HG03025 (cell line): ENCODE results near the gene THSD4.
"Not testable (repeated sequence)": the region's sequence is repeated elsewhere in the genome, so short reads cannot be mapped to it uniquely, and the experiment has no call there.

ENCODE experiments used
- ATAC-seq: cut with Tn5 transposase; IDR thresholded peaks from one replicate; pipeline ENCODE4 v1.9.1; 2021; ENCODE audit warnings: mild to moderate bottlenecking, moderate library complexity; ENCODE audit not compliant: unreplicated experiment, low FRiP score

Gene THSD4

GRCh38 chr15:71656425-71656824, 541.2 kb downstream of the THSD4 start:
- no peak for ATAC-seq

GRCh38 chr15:71657141-71657540, 541.9 kb downstream of the THSD4 start:
- no peak for ATAC-seq

GRCh38 chr15:71658036-71658435, 542.8 kb downstream of the THSD4 start:
- no peak for ATAC-seq

- no peak for ATAC-seq
Observed at GRCh38 chr15:71658827-71659729, 543.8 kb downstream of the THSD4 start.

- ATAC-seq: no peak
Observed at GRCh38 chr15:71659730-71660067, 544.4 kb downstream of the THSD4 start.

GRCh38 chr15:71660501-71660900, 545.2 kb downstream of the THSD4 start:
- no peak for ATAC-seq

- ATAC-seq: no peak
Observed at GRCh38 chr15:71662306-71662705, 547.0 kb downstream of the THSD4 start.

GRCh38 chr15:71664622-71665021, 549.4 kb downstream of the THSD4 start:
- no peak for ATAC-seq

GRCh38 chr15:71666763-71667620, 551.7 kb downstream of the THSD4 start:
- no peak for ATAC-seq

GRCh38 chr15:71669688-71670087, 554.4 kb downstream of the THSD4 start:
- no peak for ATAC-seq

GRCh38 chr15:71670222-71670621, 555.0 kb downstream of the THSD4 start:
- ATAC-seq: not testable (repeated sequence)

GRCh38 chr15:71674354-71674753, 559.1 kb downstream of the THSD4 start:
- ATAC-seq: no peak

GRCh38 chr15:71677352-71677751, 562.1 kb downstream of the THSD4 start:
- no peak for ATAC-seq

- ATAC-seq: no peak
Observed at GRCh38 chr15:71677766-71678165, 562.5 kb downstream of the THSD4 start.

- no peak for ATAC-seq
Observed at GRCh38 chr15:71678191-71678590, 562.9 kb downstream of the THSD4 start.

GRCh38 chr15:71678605-71679004, 563.3 kb downstream of the THSD4 start:
- ATAC-seq: no peak

- ATAC-seq: no peak
Observed at GRCh38 chr15:71679223-71679792, 564.0 kb downstream of the THSD4 start.

- ATAC-seq: no peak
Observed at GRCh38 chr15:71679793-71680353, 564.6 kb downstream of the THSD4 start.

- no peak for ATAC-seq
Observed at GRCh38 chr15:71682001-71682400, 566.7 kb downstream of the THSD4 start.

GRCh38 chr15:71683411-71684274, 568.4 kb downstream of the THSD4 start:
- no peak for ATAC-seq
